HFFc6 (cell line): Measurements from ENCODE around the gene SREK1. TPM values are rescaled to one million over a fixed set of nuclear protein-coding genes. Genes with fewer than 3 reads are reported as not detected.

Experiments used
- DNase-seq: peaks from one replicate; pipeline ENCODE4 v3.0.0-alpha.2; 2018
- H3K27ac Mint-ChIP-seq: 2 replicates; pipeline ENCODE4 v1.8.0; 2020; ENCODE audit warnings: mild to moderate bottlenecking, mixed read lengths
- H3K27me3 Mint-ChIP-seq: 2 replicates; pipeline ENCODE4 v1.8.0; 2021; ENCODE audit warnings: mild to moderate bottlenecking, moderate library complexity, mixed read lengths; ENCODE audit not compliant: insufficient read depth
- H3K36me3 Mint-ChIP-seq: 2 replicates; pipeline ENCODE4 v1.8.0; 2021; ENCODE audit warnings: low read depth, mixed read lengths
- H3K4me1 Mint-ChIP-seq: 2 replicates; pipeline ENCODE4 v1.8.0; 2020; ENCODE audit warnings: low read depth, mixed read lengths
- H3K4me3 Mint-ChIP-seq: 2 replicates; pipeline ENCODE4 v1.8.0; 2020; ENCODE audit warnings: mild to moderate bottlenecking, moderate library complexity, mixed read lengths
- H3K9me3 Mint-ChIP-seq: 2 replicates; pipeline ENCODE4 v1.8.0; 2020; ENCODE audit warnings: mild to moderate bottlenecking, mixed read lengths
- CTCF ChIP-seq: fragments of 200-600 bp; sonication (generic); IDR thresholded peaks from 2 replicates; pipeline ENCODE4 v1.5.0; 2021; ENCODE audit warnings: antibody characterized with exemption, mild to moderate bottlenecking
- total RNA-seq, 6 experiments: library from RNA; stranded (reverse); fragmentation: NEBNext Ultra II Directional; extraction: Animal tissue kit (Norgen Biotek cat#: 25700); gene quantifications; 2 replicates in 1 of 6; 3 replicates in 5 of 6; pipeline ENCODE4 v1.2.3, GENCODE V29; 2021

Gene SREK1
- total RNA-seq, 6 experiments from 2014 or later, result 32.4 to 39.7 (median 37.0) TPM

GRCh38 chr5:66139318-66139712 is 4.8 kb upstream of the SREK1 start:
- no peak for TF ChIP-seq CTCF
- peaks cover 3% of the 10 kb centered on the region for H3K27me3 Mint-ChIP-seq
- no peaks in the 10 kb centered on the region for H3K9me3 Mint-ChIP-seq
- H3K36me3 Mint-ChIP-seq, result no peaks in the 10 kb centered on the region
- peaks cover 7% of the 10 kb centered on the region for H3K4me1 Mint-ChIP-seq
- H3K27ac Mint-ChIP-seq, result no peak overlapping the region
- DNase-seq, result no peak
- no peak overlapping the region for H3K4me3 Mint-ChIP-seq

- Mint-ChIP-seq H3K36me3 (peaks cover 9% of the 10 kb centered on the region; the same call in 1 of the 2 replicates), H3K4me1 (peaks cover 22% of the 10 kb centered on the region), H3K9me3 (no peaks in the 10 kb centered on the region), H3K27me3 (peaks cover 6% of the 10 kb centered on the region), H3K4me3 (no peak overlapping the region), H3K27ac (no peak overlapping the region)
- no peak for TF ChIP-seq CTCF
- no peak for DNase-seq
Observed at GRCh38 chr5:66142417-66142816, 1.7 kb upstream of the SREK1 start.

- no peak for TF ChIP-seq CTCF
- peak overlapping the region; percentile 98 for H3K27ac Mint-ChIP-seq
- H3K4me3 Mint-ChIP-seq, result peak overlapping the region; percentile 97
- H3K4me1 Mint-ChIP-seq, result peaks cover 29% of the 10 kb centered on the region
- no peak for DNase-seq
- peaks cover 9% of the 10 kb centered on the region; the same call in 1 of the 2 replicates for H3K36me3 Mint-ChIP-seq
- no peaks in the 10 kb centered on the region for H3K9me3 Mint-ChIP-seq
- H3K27me3 Mint-ChIP-seq, result peaks cover 6% of the 10 kb centered on the region
Observed at GRCh38 chr5:66143473-66144073, 527 bp upstream of the SREK1 start.

GRCh38 chr5:66144834-66145390 is 812 bp downstream of the SREK1 start:
- Mint-ChIP-seq H3K4me3 (peak overlapping the region; percentile 97), H3K27ac (peak overlapping the region; percentile 98), H3K9me3 (no peaks in the 10 kb centered on the region), H3K27me3 (peaks cover 6% of the 10 kb centered on the region), H3K4me1 (peaks cover 35% of the 10 kb centered on the region), H3K36me3 (peaks cover 18% of the 10 kb centered on the region)
- DNase-seq, result peak; percentile 30
- no peak for TF ChIP-seq CTCF

GRCh38 chr5:66145737-66146136 is 1.6 kb downstream of the SREK1 start:
- peak overlapping the region; percentile 97 for H3K4me3 Mint-ChIP-seq
- H3K36me3 Mint-ChIP-seq, result peaks cover 25% of the 10 kb centered on the region
- DNase-seq, result no peak
- H3K27me3 Mint-ChIP-seq, result peaks cover 6% of the 10 kb centered on the region
- H3K27ac Mint-ChIP-seq, result peak overlapping the region; percentile 98
- TF ChIP-seq CTCF, result no peak
- peaks cover 43% of the 10 kb centered on the region for H3K4me1 Mint-ChIP-seq
- no peaks in the 10 kb centered on the region for H3K9me3 Mint-ChIP-seq
